ENCODE measurements around the gene PLEKHG4B.
"Not testable (repeated sequence)": the region's sequence is repeated elsewhere in the genome, so short reads cannot be mapped to it uniquely, and the experiment has no call there.

DNA sequence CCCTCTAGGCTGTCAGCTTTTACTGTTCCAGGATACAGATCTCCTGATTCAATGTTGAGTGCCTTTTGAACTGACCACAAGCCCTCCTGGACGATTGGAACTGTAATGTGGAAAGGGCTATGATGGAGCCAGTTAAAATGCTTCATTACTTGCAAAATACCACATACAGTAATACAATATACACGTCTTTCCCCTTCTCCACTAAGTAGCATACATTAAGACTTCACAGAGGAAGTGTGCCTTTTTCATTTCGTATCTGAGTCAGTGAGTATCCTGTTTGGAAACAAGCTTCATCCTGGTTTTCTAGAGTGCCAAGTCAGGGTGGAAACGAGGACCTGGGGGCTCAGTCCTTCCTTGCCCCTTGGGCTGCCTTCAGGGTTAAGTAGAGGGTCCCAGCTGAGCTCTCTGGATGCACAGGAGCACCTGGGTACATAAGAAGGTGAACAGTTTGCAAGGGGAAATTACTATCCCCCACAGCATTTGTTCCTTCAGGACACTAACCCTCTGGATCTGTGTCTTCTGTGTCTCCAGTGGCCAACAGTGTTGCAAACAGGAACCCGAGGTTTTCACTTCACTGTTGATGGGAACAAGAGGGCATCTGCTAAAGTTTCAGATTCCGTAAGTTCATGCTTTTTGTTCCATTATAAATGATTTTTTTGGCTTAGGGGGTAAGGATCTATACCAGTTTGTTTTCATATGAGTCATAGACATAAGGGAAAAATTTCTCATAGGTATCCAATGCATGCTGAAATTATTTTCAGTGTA lies 131.2 kb downstream of the PLEKHG4B start:
- TF ChIP-seq POLR2A, POLR2AphosphoS5 (IDR thresholded peaks at IDR 0.05; ENCODE audit: low read depth, low read length): not testable (repeated sequence)
